Calu3 (cell line): ENCODE results near the gene ABCA4. TPM values are rescaled to one million over a fixed set of nuclear protein-coding genes. Genes with fewer than 3 reads are reported as not detected.

Experiments
- BruUV-seq: library from RNA; stranded (reverse); fragments of 400-500 nt; replicated peaks from 2 replicates; lab custom pipeline; 2021; lab: Mats Ljungman, UMichigan
- CTCF ChIA-PET: fragments of 300-600 bp; sonication (Branson Sonifier 250); formaldehyde crosslinking; loops from one replicate; lab custom pipeline; 2022; ENCODE audit warnings: antibody characterized with exemption; lab: Charles Lee
- DNase-seq: peaks from one replicate; pipeline ENCODE4 v3.0.0; 2022
- H3K27ac Mint-ChIP-seq: one replicate; pipeline ENCODE4 v1.8.0; 2022; ENCODE audit warnings: mixed read lengths; ENCODE audit not compliant: unreplicated experiment
- H3K27me3 Mint-ChIP-seq: one replicate; pipeline ENCODE4 v1.8.0; 2022; ENCODE audit warnings: mixed read lengths; ENCODE audit not compliant: unreplicated experiment
- H3K36me3 Mint-ChIP-seq: one replicate; pipeline ENCODE4 v1.8.0; 2022; ENCODE audit warnings: mild to moderate bottlenecking, moderate library complexity, mixed read lengths; ENCODE audit not compliant: insufficient read depth, unreplicated experiment
- H3K4me1 Mint-ChIP-seq: one replicate; pipeline ENCODE4 v1.8.0; 2022; ENCODE audit warnings: mild to moderate bottlenecking, low read depth, mixed read lengths; ENCODE audit not compliant: unreplicated experiment
- H3K4me3 Mint-ChIP-seq: one replicate; pipeline ENCODE4 v1.8.0; 2022; ENCODE audit warnings: mild to moderate bottlenecking, low read depth, moderate library complexity, mixed read lengths; ENCODE audit not compliant: unreplicated experiment
- H3K9me3 Mint-ChIP-seq: one replicate; pipeline ENCODE4 v1.8.0; 2022; ENCODE audit warnings: low read depth, mixed read lengths; ENCODE audit not compliant: unreplicated experiment
- CTCF ChIP-seq: fragments of 200-600 bp; IDR thresholded peaks from one replicate; pipeline ENCODE4 v1.8.0; 2022; ENCODE audit warnings: antibody characterized with exemption; ENCODE audit not compliant: unreplicated experiment
- intact Hi-C: fragments of 100-400 bp; cut with micrococcal nuclease; formaldehyde crosslinking; loops from one replicate; pipeline ENCODE4 v1.10.0; 2022; ENCODE audit not compliant: unreplicated experiment
- total RNA-seq: library from RNA; stranded (reverse); gene quantifications from 2 replicates; pipeline ENCODE4 v1.2.3, GENCODE V29; 2022

The ABCA4 gene
- total RNA-seq, 1 experiment from 2014 or later = 0.31 TPM

DNA sequence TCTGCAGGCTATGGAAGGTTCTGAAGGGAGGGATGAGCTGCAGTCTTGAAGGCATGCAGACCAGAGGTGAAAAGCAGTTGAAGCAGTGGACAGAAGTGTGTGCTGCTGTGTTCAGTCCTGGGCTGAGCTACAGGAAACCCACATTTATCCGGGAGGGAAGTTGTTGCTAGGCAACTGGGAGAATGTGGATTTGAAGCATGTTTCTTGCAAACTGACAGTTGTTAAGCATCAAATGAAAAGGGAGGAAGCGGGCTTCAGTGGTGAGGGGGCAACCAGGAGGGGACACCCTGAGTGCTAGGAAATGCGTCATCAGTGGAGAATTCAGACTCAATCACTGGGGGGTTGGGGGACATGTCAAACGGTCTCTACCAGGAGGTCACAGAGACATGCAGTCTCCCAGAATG lies 28.7 kb downstream of the ABCA4 start:
- peaks cover 19% of the 10 kb centered on the region for H3K27me3 Mint-ChIP-seq
- DNase-seq = no peak
- no peak overlapping the region for H3K4me3 Mint-ChIP-seq
- CTCF ChIA-PET = no interaction called here
- no TSS peak for BruUV-seq
- no peak overlapping the region for H3K27ac Mint-ChIP-seq
- H3K9me3 Mint-ChIP-seq = no peaks in the 10 kb centered on the region
- H3K4me1 Mint-ChIP-seq = no peaks in the 10 kb centered on the region
- TF ChIP-seq CTCF = no peak
- intact Hi-C loops = no loop called here
- H3K36me3 Mint-ChIP-seq = no peaks in the 10 kb centered on the region

DNA sequence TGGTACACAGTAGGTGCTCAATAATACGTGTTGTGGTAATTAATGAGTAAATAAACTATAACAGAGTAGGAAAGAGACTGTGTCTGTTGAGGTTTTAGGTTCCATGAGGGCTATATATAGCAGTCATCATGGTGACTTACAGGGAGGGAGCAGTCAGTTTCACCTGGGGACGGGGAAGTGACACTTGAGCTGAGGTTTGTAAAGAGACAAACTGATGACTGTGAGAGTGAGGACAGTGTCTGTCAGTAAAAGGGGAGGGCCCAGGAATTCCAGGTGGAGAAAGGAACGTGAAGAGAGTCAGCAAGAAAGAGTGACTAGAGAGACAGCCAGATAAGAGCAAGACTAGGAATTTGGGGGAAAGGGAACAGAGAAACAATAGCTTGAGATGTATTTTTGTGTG lies 30.2 kb downstream of the ABCA4 start:
- H3K27me3 Mint-ChIP-seq = peaks cover 27% of the 10 kb centered on the region
- TF ChIP-seq CTCF = no peak
- DNase-seq = no peak
- H3K36me3 Mint-ChIP-seq = no peaks in the 10 kb centered on the region
- no peak overlapping the region for H3K27ac Mint-ChIP-seq
- intact Hi-C loops = no loop called here
- H3K9me3 Mint-ChIP-seq = no peaks in the 10 kb centered on the region
- H3K4me1 Mint-ChIP-seq = no peaks in the 10 kb centered on the region
- no TSS peak for BruUV-seq
- CTCF ChIA-PET = interaction anchor here (0.9 kb wide), 1 partner anchor 9 kb away, joined by 4 read pairs; no protein-coding TSS in a partner anchor
- no peak overlapping the region for H3K4me3 Mint-ChIP-seq

- Mint-ChIP-seq H3K36me3 (no peaks in the 10 kb centered on the region), H3K27me3 (peaks cover 37% of the 10 kb centered on the region), H3K4me3 (no peak overlapping the region), H3K9me3 (no peaks in the 10 kb centered on the region), H3K4me1 (no peaks in the 10 kb centered on the region), H3K27ac (no peak overlapping the region)
- CTCF ChIA-PET = no interaction called here
- no peak for TF ChIP-seq CTCF
- BruUV-seq = no TSS peak
- DNase-seq = no peak
- intact Hi-C loops = no loop called here
These were observed 33.8 kb downstream of the ABCA4 start for GRCh38 chr1:94087193-94087592.

DNA sequence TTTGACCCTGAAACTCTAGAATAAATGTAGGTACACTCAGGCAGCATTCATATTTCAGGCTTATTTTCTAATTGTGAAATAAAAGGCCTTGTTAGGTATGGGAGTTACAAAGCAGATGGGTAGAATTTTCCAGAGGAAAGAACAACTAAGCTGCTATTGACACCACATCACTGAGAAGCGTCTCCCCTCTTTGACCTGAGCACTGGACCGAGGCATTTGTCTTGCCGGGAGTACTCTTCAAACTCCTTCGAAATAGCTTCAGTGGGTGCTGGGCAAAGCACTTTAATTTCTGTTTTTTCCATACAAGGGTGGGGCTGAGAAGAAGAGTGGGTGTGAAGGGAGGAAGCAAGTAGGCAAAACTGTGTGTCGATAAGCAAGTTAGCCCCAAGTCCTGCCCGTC lies 36.4 kb downstream of the ABCA4 start:
- Mint-ChIP-seq H3K27ac (no peak overlapping the region), H3K9me3 (no peaks in the 10 kb centered on the region), H3K4me3 (no peak overlapping the region), H3K36me3 (no peaks in the 10 kb centered on the region), H3K27me3 (peaks cover 37% of the 10 kb centered on the region), H3K4me1 (no peaks in the 10 kb centered on the region)
- no peak for DNase-seq
- BruUV-seq = no TSS peak
- intact Hi-C loops = no loop called here
- TF ChIP-seq CTCF = no peak
- CTCF ChIA-PET = interaction anchor here (1.0 kb wide), 2 partner anchors 22 to 388 kb away, joined by 3 to 4 read pairs; no protein-coding TSS in a partner anchor
